GM19463 (cell line): ENCODE measurements around the gene GASK1A.

Experiments
- ATAC-seq: cut with Tn5 transposase; IDR thresholded peaks from one replicate; pipeline ENCODE4 v1.9.1; 2021; ENCODE audit warnings: mild to moderate bottlenecking, moderate library complexity; ENCODE audit not compliant: unreplicated experiment

GASK1A gene

DNA sequence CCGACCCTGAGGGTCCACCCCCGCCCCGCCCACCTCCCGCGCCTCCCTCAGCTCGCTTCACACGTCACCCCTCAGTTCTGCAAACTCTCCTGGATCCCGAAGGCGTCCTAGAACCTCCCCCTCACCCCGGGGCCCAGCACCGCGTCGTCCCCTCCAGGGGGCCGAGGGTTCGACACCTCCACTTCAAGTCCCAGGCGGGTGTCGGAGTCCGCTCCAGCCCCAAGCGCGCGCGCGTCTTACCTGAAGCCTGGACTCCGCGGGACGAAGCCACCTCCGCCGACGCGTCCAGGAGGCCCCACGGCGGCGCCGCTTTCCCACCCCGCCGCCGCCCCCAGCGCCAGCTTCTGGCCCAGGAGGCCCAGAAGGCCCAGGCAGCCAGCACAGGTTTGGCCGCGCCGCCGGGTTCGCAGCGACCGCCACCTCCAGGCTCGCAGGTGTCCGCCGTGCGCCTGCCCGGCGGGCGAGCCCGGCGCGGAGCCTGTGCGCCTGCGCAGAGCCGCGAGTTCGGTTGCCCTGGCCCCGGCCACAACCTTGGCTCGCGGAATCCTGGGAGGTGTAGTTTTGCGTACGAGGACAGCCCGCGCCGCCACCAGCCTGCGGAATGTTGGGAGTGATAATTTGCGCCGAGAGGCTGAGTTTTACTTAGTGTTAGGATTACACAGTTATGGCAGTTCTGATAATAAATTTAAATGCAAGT, 126.6 kb downstream of the GASK1A start, which contains the start of gene POMGNT2:
Gene POMGNT2 (minus strand): TSS at position 484 of the 697 bp plus-strand sequence. CDS start 24,648 bp downstream, outside the sequence.
- ATAC-seq: peak; percentile 96

GRCh38 chr3:43106293-43106628, 127.2 kb downstream of the GASK1A start:
- ATAC-seq: no peak
